Activated CD4-positive, alpha-beta T cell treated with anti-CD3 and anti-CD28 coated beads, Interleukin-10, Interleukin-2, amounts not matched to agents 100 ng/mL and 50 ng/mL, durations not matched to agents 16 hours and 8 hours (primary cell): ENCODE data around the gene SUSD1.

Experiments used
- DNase-seq: peaks from one replicate; pipeline ENCODE4 v3.0.0-alpha.2; 2020

SUSD1 gene

DNA sequence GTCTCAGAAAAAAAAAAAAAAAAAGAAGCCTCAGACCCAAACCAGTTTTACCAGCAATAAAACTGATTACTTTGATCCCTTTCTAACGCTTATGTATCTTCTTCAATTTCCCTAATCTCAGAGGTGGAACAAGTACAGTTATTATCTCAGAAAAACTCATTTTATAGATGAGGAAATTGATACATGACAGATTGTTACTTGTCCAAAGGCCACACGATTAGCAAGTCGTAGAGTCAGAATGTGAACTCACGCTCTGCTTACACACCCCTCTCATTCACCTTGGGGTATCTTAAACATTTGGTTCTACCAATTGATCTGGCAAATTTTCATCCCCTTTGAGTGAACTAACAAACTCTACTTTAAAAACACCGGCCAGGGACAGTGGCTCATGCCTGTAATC is 110.2 kb downstream of the SUSD1 start:
- DNase-seq, result no peak

DNA sequence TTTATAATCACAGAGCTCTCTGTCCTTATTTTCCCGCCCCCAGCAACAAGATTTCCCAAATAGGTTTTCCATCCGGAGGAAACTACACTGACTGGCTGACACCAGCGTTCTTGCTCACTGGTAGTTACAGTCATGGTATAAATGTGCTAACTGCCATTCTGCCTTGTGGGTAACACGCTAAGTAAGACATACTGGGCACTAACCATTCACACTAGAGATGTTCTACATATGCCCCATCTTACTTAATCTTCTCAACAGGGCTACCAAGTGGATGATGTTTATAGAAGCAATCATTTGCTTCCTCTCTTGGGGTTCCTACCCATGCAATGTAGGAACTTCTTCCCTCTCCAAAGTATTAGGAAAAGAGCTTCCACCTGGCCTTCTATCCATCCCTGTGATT is 111.5 kb downstream of the SUSD1 start:
- no peak for DNase-seq

DNA sequence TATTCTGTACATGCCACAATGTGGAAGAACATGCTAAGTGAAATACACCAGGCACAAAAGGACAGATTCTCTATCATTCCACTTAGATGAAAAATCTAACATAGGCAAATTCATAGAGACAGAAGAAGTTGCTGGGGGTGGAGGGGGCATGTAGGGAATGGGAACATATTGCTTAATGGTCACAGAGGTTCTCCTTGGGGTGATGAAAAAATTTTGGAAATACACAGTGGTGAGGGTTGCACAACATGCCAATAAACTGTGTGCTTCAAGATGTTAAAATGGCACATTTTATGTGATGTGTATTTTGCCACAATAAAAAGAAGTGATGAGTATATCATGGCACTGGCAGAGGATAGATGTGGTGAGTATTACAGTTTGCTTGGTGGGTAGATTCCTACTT is 111.9 kb downstream of the SUSD1 start:
- DNase-seq, result no peak

DNA sequence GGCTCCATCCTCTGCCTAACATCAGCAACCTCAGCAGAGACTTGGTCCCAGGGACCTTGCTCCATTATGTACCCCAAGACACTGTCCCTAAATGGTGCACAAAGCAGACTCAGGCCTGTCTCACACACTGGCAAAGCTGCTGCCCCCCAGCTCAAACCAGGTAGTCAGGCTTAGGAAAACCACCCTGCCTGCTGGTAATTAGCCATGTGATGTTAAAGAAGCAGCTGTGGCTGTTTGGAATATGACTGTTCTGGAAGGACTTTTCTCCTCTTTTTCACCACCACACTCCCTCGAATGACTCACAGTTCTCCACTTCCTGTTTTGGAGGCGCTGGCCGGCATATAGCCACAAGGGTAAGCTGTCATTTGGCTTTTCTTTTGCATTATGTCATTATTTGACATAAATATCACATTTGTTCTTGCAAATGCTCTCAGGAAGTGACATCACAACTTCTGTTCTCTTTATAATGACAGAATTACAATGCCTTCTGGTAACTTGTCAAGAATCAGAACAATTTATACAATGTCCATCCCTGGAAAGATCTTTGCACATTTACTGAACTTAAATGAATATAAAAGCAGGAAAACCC is 113.9 kb downstream of the SUSD1 start:
- DNase-seq, result peak; percentile 81

DNA sequence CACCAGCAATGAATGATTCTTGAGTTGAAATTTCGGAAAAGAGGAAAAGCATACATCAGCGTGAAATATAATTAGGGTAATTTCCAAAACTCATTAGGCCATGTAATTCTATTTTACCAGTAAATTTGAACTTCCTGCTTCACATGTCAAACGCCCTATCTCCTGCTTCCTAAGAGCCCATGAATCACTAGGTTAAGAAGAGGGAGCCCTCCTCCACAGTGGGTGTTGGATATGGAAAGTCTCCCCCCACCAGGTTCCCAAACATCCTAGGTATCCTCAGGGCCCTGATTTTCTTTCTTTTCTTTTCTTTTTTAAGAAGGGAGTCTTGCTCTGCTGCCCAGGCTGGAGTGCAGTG is 115.2 kb downstream of the SUSD1 start:
- no peak for DNase-seq

DNA sequence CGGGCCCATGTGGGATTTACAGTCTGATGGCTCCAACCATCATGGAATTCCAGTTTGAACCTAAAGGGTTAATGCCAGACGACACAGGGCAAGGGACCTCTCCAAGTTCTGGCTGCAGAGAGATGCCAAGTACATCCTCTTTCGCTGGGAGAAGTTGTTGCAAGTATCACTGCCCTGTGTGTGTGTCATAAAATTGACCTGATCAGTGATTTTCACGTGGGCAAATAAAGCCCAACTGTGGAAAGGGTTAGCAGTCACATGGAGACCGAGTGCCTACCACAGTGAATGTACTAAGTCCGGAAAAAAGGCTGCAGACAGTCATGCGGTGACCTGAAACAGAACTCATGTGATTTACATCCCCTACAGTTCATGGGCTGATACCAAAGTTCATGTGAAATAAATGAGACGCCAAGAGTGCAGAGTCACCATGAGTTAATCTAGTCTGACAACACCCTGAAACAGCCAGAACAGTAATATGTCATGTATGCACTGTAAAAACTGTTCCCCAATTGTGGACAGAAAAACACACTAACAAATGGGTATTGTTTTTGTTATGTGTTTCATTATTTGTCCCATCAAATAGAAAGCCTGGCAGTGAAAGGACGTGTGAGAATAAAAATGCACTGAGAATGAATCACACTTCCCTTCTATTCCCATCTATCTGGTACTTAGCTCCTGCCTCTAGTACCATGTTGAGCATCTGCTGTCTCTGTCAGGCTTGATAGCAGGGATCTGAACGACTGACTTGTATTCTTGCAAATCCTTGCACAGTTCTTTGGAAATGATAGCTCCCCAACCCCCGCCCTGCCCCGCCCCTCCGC is 115.7 kb downstream of the SUSD1 start:
- DNase-seq, result peak; percentile 6

DNA sequence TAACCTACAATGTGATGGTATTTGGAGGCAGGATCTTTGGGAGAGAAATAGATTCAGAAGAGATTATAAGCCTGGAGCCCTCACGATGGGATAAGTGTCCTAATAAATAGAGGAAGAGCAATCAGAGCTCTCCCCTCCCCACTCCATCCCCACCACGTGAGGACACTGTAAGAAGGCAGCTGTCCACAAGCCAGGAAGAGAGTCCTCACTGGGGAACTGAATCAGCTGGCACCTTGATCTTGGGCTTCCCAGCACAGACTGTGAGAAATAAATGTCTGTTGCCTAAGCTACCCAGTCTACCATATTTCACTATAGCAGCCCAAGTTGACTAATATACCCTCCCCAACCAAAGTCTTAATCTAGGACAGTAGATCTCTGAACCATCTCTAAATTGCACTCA is 118.1 kb downstream of the SUSD1 start:
- no peak for DNase-seq

DNA sequence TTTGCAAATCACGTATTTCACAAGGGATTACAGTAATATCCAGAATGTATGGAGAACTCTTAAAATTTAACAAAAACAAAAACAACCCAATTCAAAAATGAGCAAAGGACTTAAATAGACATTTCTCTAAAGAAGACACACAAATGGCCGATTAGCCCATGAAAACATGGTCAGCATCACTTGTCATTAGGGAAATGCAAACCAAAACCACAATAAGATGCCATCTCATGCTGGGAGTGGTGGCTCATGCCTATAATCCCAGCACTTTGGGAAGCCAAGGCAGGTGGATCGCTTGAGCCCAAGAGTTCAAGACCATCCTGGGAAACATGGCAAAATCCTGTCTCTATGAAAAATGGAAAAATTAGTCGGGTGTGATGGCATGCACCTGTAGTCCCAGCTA is 120.2 kb downstream of the SUSD1 start:
- DNase-seq, result no peak

DNA sequence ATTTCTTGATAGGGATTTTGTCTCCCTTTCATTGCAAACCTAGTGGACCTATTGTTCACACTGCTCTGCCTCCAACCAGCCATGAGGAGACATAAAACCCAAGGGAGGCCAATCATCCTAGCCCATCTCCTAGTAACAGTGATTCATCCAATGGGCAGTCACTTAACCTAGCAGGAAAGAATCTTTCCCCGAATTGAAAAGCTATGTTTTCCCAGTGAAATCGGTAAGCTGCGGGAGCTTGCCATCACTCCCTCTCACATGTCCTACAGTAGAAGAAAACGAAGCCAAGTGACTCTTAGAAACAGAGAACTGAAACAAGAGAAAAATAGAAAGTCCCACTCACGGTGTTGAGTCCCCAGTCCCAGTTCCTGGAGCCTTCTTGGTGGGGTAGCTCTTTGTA is 123.3 kb downstream of the SUSD1 start:
- DNase-seq, result no peak

DNA sequence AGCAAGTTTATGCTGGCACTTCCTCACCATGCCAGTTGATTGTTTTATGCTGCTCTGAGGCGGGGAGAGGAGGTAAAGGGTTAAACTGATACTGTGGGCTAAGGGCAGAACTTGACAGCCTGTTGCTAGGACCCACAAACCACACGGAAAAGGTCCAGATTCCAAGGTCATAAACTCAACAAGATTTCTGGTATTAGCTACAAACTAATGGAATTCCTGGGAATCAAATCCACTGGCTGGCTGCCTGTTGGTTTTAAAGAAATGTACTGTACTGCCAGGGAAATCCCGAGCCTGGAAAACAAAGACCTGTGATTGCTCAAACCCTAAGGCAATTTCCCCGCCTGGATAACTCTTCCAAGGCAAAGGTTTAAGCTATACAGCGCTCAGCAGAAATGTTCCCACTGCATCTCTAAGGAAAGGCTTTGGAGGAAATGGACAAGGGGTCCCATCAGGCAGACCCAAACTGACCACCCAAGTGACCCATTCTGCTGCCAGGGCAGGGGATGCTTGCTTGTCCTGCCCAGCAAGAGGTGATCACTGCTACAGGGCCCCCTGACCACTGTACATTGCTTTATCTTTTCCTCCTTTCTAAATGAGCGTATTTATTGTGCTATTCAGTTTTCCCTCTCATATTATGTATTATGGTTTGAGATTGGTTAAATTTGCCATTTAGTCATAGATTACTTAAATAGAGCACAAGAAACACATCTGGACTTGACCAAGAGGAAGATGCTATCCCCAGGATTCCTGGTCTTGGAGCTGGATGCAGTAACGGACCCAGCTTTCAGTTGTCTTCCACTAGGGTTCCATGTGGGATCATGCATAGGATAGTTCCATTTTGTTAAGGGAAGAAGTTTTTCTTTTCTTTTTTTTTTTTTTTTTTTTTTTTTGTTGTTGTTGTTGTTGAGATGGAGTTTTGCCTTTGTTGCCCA is 124.3 kb downstream of the SUSD1 start:
- no peak for DNase-seq

DNA sequence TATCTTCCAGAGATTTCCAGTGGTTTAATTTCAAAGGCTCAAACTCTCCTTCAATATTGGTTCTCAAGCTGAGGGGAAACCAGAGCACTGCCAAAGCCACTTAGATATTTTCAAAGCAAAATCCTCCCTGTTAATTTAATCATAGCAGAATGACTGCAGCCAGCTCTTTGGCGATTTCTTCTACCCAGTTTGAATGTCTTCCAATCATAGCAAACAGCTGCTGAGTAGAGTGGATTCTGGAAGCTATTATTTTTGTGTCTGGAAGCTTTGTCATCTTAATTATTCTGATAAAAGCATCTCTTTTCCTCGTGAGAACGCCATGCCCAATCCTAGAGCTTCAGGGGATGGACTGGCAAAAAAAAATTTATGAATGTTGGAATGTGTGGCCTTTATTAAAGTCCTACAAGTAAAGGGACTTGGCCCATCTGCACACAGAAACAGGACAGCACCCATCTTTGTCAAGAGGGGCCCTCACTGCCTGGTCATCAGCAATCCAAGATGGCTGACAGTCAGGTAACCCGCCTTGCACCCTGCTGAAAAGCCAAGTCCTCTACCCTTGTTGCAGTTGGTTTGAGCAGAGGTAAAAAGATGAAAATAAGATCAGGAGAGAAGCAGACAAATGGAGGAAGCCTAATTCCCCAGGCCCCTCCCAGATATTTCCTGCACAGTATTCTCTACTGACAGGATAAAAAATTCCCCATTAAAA is 125.1 kb downstream of the SUSD1 start:
- DNase-seq, result no peak

DNA sequence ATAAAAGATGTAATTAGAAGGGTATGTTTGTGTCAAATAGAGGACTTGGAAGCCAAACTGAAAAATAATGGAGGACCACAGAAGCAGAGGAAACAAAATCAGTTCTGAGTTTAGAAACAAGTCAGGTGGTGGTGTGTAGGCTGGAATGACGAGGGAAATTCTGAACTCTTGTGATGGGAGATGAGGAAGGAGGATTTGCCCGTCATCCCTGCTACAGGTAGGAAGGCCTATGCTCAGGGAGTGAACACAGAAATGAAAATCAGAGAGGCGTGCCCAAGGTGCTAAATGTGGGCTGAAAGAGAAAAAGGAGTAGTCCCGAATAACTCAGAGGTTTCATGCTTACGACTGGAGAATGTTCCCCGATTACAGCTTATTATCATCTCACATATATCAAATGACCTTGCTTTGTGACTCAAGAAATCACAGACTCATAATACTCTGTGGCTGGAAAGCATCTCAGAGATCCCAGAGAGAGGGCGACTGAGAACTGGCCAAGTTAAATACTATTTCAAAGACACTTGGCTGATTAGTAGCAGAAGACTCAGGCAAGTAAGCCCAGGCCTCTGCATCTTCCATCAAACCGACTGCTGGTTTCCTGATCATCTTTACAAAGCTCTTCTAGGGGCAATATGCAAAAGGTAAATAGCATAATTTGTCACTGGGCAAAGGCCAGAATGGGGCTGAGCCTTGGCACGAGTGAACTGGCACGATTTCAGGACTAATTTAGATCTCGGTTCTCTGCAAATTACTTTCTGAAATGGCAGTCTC is 126.0 kb downstream of the SUSD1 start:
- DNase-seq, result no peak

DNA sequence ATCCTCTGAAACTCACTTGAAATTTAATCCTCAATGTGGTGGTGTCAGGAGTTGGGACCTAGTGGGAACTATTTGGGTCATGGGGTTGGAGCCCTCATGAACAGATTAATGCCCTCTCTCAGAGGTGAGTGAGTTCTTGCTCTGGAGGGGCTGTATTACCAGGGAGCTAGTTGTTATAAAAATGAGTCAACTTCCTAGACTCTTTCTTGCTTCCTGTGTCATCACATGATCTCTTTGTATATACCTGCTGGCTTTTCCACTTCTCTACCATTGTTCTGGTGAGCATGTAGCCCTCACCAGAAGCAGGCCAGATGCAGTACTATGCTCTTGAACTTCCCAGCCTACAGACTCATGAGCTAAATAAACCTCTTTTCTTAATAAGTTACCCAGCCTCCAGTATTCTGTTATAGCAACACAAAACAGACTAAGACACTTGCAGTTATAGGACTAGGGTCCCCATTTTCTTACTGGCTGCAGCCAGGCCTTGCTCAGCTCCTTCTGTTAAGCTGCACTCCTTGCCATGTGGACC is 127.5 kb downstream of the SUSD1 start:
- DNase-seq, result peak; percentile 29

DNA sequence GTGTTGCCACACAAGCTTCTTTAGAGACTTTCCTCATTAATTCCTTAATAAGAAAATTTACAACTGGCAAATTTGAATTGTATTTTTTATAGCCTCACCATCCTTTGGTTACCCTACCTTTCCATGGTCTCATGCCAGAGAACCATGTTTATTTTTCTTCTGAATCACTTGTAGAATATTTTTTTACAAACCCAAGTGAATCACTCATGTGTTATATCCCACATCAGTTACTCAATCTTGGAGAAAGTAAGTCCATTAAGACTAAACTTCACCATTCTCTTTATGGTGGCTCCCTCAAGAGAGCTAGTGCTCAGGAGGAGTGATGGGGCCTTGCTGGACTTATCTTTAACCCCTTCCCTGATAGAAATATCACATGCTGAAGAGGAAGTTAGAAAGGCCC is 128.9 kb downstream of the SUSD1 start:
- DNase-seq, result no peak

DNA sequence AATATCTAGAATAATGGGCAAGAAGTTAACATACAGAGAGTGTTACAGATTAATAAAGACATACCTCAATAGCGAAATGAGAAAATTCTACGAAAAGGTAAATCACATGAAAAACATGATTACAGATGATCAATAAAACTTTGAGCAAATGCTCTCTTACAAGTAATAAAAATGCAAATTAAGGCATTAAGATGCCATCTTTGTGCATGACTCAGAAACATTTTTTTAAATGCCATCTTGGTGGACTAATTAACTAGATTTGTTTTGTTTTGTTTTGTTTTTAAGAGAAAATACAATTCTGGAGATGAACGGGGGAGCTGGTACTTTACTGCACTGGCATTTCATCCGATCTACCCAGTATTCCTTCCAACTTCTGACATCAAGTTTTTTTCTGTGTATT is 130.2 kb downstream of the SUSD1 start:
- no peak for DNase-seq

DNA sequence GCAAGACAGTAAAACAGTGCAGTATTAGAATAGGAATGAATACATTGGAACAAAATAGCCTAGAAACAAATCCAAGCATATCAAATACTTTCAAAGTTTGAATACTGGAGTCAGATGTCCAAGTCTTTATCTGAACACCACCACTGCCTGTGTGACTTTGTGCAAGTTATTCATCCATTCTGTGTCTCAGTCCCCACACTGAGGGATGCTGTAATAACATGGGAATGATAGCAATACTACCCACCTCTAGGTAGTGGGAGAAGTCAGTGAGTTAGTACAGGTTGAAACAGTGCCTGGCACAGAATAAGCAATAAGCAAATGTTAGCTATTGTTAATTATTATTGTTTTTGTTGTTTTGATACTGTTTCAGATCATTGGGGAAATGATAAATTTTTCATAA is 130.9 kb downstream of the SUSD1 start:
- no peak for DNase-seq

DNA sequence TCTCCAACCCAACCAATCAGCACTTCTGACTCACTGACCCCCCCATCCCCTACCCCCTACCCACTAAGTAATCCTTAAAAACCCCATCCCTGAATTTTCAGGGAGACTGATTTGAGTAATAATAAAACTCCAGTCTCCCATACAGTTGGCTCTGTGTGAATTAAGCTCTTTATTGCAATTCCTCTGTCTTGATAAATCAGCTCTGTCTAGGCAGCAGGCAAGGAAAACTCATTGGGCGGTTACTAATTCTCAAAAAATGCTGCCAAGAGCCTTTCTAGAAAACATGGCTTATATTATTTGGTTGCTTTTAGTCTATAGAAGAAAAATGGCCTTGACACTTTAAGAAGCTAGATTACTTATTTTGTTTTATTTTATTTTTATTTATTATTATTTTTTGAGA is 131.7 kb downstream of the SUSD1 start:
- DNase-seq, result no peak

DNA sequence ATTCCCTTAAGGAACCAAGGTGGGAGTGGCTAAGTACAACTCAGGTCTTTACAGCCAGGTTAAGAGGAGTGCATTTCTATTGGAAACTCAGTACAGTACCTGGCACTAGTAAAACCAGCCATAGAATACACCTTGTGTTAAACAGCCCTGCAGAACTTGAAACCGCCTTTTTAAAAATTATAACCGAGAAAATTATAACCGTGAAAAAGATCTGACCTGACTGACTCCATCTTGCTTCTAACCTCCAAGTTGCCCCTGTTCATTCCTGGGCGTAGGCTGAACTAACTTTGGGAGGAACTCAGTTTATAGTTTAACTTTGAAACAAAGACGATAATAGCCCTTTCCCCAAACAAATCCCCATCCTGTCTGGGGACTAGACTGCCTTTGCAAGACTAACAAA is 132.3 kb downstream of the SUSD1 start:
- DNase-seq, result no peak

DNA sequence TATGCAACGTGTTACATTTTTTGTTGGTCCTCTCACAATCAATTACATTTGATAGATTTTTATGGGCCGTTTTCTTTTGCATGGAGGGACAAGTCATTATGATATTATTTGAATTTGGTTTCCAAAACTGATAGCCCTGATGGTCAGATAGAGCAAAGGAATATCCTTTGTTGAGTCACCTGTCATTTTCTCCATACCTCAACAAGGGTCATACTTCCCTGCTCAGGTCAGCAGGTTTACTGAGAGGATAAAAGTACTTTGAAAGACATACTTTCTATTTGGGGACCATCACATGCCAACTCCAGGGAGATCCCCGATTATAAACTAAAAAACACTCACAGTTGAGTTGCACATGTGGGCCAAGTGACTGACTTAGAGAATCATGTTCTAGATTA is 132.9 kb downstream of the SUSD1 start:
- DNase-seq, result no peak

DNA sequence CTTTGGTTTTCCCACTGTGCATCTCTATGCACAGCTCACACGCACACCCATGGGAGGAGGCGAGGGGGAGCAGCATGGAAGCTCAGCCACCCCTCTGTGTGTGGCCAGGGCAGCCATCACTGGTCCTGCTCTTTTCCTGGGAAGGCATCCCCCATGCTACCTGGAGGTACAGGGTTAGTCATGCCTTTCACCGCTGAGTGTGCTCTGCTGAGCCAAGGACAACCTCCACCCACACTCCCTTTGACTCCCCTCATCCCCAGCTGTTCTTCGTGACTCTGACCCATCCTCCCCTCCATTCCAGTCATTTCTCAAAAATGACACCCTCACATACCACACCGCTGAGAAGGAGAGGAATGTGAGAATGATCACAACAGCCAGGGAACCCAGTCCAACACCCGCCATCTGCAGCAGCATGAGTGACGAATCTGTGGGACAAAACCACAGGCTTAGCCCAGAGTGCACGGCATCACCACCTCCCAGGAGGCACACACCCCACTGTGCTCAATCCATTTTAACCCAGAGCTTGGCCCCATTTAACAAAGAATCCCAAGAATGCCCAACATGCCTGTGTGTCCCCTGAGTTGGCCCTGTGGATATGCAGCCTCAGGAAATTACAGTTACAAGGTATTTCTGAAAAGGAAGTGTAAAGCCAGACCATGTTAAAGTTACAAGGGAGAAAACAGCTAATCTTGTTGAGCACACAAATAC is 133.4 kb downstream of the SUSD1 start:
- DNase-seq, result peak; percentile 27

DNA sequence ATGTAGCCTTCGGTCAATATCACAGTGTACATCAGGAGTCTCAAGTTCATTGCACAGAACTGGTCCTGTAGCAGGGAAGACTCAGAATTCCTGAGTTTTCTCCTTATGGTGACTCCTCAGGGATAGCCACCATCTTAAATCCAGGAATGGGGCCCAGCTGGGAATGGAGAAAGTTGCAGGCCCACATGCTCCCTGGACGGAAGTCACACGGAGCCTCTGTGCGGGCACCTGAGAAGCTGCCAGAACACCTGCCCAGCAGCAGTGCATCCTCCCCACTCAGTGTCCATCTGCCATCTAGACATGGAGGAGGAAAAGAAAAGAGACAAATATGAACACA is 133.9 kb downstream of the SUSD1 start:
- DNase-seq, result no peak

DNA sequence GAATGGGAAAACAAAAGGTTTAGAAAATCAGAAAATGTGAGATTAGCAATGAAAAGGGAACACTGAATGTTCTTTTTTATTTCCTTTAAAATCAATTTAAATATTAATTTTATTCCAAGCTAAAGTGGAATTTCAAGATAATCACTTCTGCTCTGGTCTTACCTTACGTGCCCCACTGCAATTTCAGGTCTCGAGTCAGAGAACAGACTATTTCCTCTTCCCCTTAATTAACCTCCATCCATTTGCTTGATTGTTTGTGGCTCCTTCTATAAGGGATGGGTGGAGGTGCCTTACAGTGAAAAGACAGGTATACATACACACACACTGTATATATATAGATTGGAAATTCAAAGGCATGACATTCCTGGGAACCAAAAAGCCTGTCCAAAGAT is 137.1 kb downstream of the SUSD1 start:
- DNase-seq, result no peak
